HG03025 (cell line): ENCODE data around the gene C17orf67.

ENCODE experiments used
- ATAC-seq: cut with Tn5 transposase; IDR thresholded peaks from one replicate; pipeline ENCODE4 v1.9.1; 2021; ENCODE audit warnings: mild to moderate bottlenecking, moderate library complexity; ENCODE audit not compliant: unreplicated experiment, low FRiP score

C17orf67 gene

GRCh38 chr17:56742601-56743000 lies 91.1 kb downstream of the C17orf67 start:
- no peak for ATAC-seq
